PC-9 (cell line): Measurements from ENCODE around the gene RFX2. TPM values are rescaled to one million over a fixed set of nuclear protein-coding genes. Genes with fewer than 3 reads are reported as not detected.

Experiments
- BruUV-seq: library from RNA; stranded (reverse); fragments of 400-500 nt; replicated peaks from 2 replicates; lab custom pipeline; 2021; lab: Mats Ljungman, UMichigan
- CTCF ChIA-PET: fragments of 300-600 bp; sonication (Branson Sonifier 250); formaldehyde crosslinking; loops from one replicate; lab custom pipeline; 2022; ENCODE audit warnings: antibody characterized with exemption; lab: Charles Lee
- POLR2A ChIA-PET: fragments of 300-600 bp; sonication (Branson Sonifier 250); formaldehyde crosslinking; loops from one replicate; lab custom pipeline; 2022; ENCODE audit warnings: antibody characterized with exemption; ENCODE audit not compliant: unreplicated experiment; lab: Charles Lee
- DNase-seq, 2 experiments: peaks; one replicate each; pipeline versions ENCODE4 v3.0.0 to v3.0.0-alpha.2; 2015 to 2022; ENCODE audit warnings: mixed read lengths in 1 of 2
- H2AFZ ChIP-seq: fragments of 200-600 bp; sonication (generic); 2 replicates; pipeline ENCODE4 v1.8.1; 2017; ENCODE audit warnings: antibody characterized with exemption
- H3F3A ChIP-seq: fragments of 200-600 bp; sonication (generic); 2 replicates; pipeline ENCODE4 v1.8.1; 2017; ENCODE audit warnings: antibody characterized with exemption, mild to moderate bottlenecking, low read depth; ENCODE audit not compliant: insufficient read depth
- H3K27ac ChIP-seq: fragments of 200-600 bp; sonication (generic); 2 replicates; pipeline ENCODE4 v1.6.1; 2016; ENCODE audit warnings: mixed run types
- H3K27me3 ChIP-seq: fragments of 200-600 bp; sonication (generic); 2 replicates; pipeline ENCODE4 v1.6.1; 2016; ENCODE audit warnings: low read depth, mixed run types; ENCODE audit not compliant: insufficient read depth
- H3K36me3 ChIP-seq: fragments of 200-600 bp; sonication (generic); 2 replicates; pipeline ENCODE4 v1.6.1; 2016; ENCODE audit warnings: low read depth, mixed run types
- H3K4me1 ChIP-seq: fragments of 200-600 bp; sonication (generic); replicated peaks from 2 replicates; pipeline ENCODE4 v1.6.1; 2016; ENCODE audit warnings: mixed run types; ENCODE audit not compliant: insufficient read depth
- H3K4me2 ChIP-seq: fragments of 200-600 bp; sonication (generic); 2 replicates; pipeline ENCODE4 v1.6.1; 2017; ENCODE audit warnings: mixed run types
- H3K4me3 ChIP-seq: fragments of 200-600 bp; sonication (generic); 2 replicates; pipeline ENCODE4 v1.6.1; 2016; ENCODE audit warnings: mixed run types
- H3K79me2 ChIP-seq: fragments of 200-600 bp; sonication (generic); 2 replicates; pipeline ENCODE4 v1.6.1; 2017; ENCODE audit warnings: low read depth, mixed run types
- H3K9me2 ChIP-seq: fragments of 200-600 bp; sonication (generic); 2 replicates; pipeline ENCODE4 v1.8.1; 2017; ENCODE audit warnings: mild to moderate bottlenecking; ENCODE audit not compliant: insufficient read depth
- H3K9me3 ChIP-seq: fragments of 200-600 bp; sonication (generic); 2 replicates; pipeline ENCODE4 v1.8.1; 2016; ENCODE audit warnings: low read depth; ENCODE audit not compliant: insufficient read depth
- H4K20me1 ChIP-seq: fragments of 200-600 bp; sonication (generic); 2 replicates; pipeline ENCODE4 v1.8.1; 2017; ENCODE audit not compliant: insufficient read depth
- EZH2 ChIP-seq: fragments of 200-600 bp; sonication (generic); IDR thresholded peaks from 2 replicates; pipeline ENCODE4 v1.8.0; 2017; ENCODE audit warnings: antibody characterized with exemption, low read depth
- intact Hi-C: fragments of 100-400 bp; cut with micrococcal nuclease; formaldehyde crosslinking; loops from one replicate; pipeline ENCODE4 v1.10.0; 2022; ENCODE audit not compliant: unreplicated experiment
- total RNA-seq: library from RNA; stranded (reverse); gene quantifications from 2 replicates; pipeline ENCODE4 v1.2.3, GENCODE V29; 2021
- TF ChIP-seq, protein P1 (sequence below): fragments of 200-600 bp; sonication (generic); conservative IDR thresholded peaks from 2 replicates; pipeline ENCODE4 v1.6.1; 2017; ENCODE audit warnings: mixed run types, antibody characterized with exemption, mild to moderate bottlenecking, moderate library complexity

RFX2 gene
- total RNA-seq, 1 experiment from 2014 or later = 11.6 TPM

DNA sequence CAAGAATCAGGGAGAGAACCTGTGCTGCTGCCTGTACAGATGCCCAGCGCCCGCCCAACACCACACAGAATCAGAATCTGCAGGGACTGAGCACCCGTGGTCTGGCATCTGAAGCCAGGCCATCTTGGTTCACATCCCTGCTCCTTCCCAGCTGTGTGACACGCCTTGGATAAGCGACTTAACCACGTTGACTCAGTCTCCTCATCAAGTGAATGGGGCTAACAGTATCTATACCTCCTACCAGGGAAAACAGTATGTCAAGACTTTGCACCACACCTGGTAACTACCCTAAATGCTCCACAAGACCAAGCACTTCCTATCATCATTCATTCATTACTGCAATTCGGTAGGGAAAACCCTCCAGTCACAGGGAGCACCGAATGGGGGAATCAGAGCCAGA, 133.5 kb downstream of the RFX2 start:
- Histone ChIP-seq H3K4me2 (peak overlapping the region; percentile 92), H3K36me3 (no peaks in the 10 kb centered on the region)
- CTCF ChIA-PET = no interaction called here

DNA sequence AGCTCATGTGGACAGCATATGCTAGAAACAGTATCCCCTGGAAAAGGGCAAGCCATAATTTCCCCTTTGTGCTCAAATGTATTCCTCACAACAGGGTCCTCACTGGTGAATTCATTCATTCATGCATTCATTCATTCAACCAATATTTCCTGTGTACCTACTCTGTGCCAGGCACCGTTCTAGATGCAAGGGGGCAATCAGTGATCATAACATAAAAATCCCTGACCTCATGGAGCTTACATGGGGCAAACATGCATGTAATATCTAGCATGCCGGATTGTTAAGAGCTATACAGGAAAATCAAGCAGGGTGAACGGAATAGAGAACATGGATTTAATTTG, 134.9 kb downstream of the RFX2 start:
- peaks cover 25% of the 10 kb centered on the region for H4K20me1 ChIP-seq
- H3K27me3 ChIP-seq = no peaks in the 10 kb centered on the region
- no peaks in the 10 kb centered on the region; the same call in 1 of the 2 replicates for H3F3A ChIP-seq
- no peak for DNase-seq
- ChIA-PET POLR2A (no interaction called here), CTCF (no interaction called here)
- H3K4me3 ChIP-seq = no peak overlapping the region
- intact Hi-C loops = no loop called here
- no peak overlapping the region for H2AFZ ChIP-seq
- peaks cover 16% of the 10 kb centered on the region for H3K4me1 ChIP-seq
- H3K36me3 ChIP-seq = no peaks in the 10 kb centered on the region
- H3K79me2 ChIP-seq = peaks cover 83% of the 10 kb centered on the region
- no TSS peak for BruUV-seq
- no peak overlapping the region for H3K4me2 ChIP-seq
- H3K9me3 ChIP-seq = no peaks in the 10 kb centered on the region
- no peaks in the 10 kb centered on the region for H3K9me2 ChIP-seq
- TF ChIP-seq EZH2 = no peak
- TF ChIP-seq, protein P1, sequence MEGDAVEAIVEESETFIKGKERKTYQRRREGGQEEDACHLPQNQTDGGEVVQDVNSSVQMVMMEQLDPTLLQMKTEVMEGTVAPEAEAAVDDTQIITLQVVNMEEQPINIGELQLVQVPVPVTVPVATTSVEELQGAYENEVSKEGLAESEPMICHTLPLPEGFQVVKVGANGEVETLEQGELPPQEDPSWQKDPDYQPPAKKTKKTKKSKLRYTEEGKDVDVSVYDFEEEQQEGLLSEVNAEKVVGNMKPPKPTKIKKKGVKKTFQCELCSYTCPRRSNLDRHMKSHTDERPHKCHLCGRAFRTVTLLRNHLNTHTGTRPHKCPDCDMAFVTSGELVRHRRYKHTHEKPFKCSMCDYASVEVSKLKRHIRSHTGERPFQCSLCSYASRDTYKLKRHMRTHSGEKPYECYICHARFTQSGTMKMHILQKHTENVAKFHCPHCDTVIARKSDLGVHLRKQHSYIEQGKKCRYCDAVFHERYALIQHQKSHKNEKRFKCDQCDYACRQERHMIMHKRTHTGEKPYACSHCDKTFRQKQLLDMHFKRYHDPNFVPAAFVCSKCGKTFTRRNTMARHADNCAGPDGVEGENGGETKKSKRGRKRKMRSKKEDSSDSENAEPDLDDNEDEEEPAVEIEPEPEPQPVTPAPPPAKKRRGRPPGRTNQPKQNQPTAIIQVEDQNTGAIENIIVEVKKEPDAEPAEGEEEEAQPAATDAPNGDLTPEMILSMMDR = no peak
- H3K27ac ChIP-seq = no peak overlapping the region

More for the DNA sequence above, 133.5 kb downstream of the RFX2 start:
- Histone ChIP-seq H3K27ac (no peak overlapping the region), H2AFZ (no peak overlapping the region), H3K4me1 (peaks cover 16% of the 10 kb centered on the region), H3K79me2 (peaks cover 70% of the 10 kb centered on the region), H3F3A (no peaks in the 10 kb centered on the region; the same call in 1 of the 2 replicates), H3K9me2 (no peaks in the 10 kb centered on the region), H4K20me1 (peaks cover 25% of the 10 kb centered on the region), H3K4me3 (peak overlapping the region; percentile 87), H3K9me3 (no peaks in the 10 kb centered on the region), H3K27me3 (no peaks in the 10 kb centered on the region)
- intact Hi-C loops = no loop called here
- DNase-seq = no peak
- BruUV-seq = TSS peak; percentile 32
- TF ChIP-seq, protein P1 = no peak
- TF ChIP-seq EZH2 = no peak
- POLR2A ChIA-PET = no interaction called here

DNA sequence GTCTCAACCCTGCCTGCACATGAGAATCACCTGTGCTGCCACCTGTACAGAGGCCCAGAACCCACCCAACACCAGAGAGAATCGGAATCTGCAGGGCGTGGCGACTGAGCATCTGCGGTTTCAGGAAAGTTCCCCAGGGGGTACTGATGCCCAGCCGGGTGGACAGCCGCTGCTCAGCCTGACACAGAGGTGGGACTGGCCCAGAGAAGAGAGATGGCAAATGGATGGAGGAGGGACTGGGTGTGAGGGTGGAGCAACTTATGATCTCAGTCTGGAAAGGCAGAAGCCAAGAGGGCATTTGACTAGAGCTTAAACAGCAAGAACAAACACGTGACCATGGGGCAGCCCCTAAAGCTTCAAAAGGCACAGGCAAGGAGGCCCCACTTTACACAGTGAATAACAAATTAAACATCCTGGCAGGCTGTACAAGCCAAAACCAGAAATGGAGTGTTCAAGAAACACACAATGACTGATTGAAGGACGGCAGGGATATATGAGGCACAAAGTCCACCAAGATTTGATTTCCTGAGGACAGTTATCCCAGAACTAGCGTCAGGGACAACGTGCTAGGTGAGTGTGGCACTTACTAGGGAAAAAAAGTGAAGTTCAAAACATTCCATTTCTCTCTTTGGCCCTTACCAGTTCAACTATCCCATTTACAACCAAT, 135.4 kb downstream of the RFX2 start:
- H3K4me3 ChIP-seq = no peak overlapping the region
- no peak overlapping the region for H3K27ac ChIP-seq
- no peaks in the 10 kb centered on the region for H3F3A ChIP-seq
- TF ChIP-seq, protein P1 = no peak
- no peak for TF ChIP-seq EZH2
- H3K4me1 ChIP-seq = peaks cover 16% of the 10 kb centered on the region
- no peaks in the 10 kb centered on the region for H3K27me3 ChIP-seq
- ChIA-PET CTCF (no interaction called here), POLR2A (no interaction called here)
- H3K79me2 ChIP-seq = peaks cover 88% of the 10 kb centered on the region
- H3K9me2 ChIP-seq = no peaks in the 10 kb centered on the region
- no peaks in the 10 kb centered on the region for H3K36me3 ChIP-seq
- DNase-seq = no peak
- no peak overlapping the region for H3K4me2 ChIP-seq
- intact Hi-C loops = no loop called here
- BruUV-seq = no TSS peak
- H4K20me1 ChIP-seq = peaks cover 25% of the 10 kb centered on the region
- no peaks in the 10 kb centered on the region for H3K9me3 ChIP-seq
- H2AFZ ChIP-seq = no peak overlapping the region
